Measurements from ENCODE around the gene SIN3A. TPM values are rescaled to one million over a fixed set of nuclear protein-coding genes. Genes with fewer than 3 reads are reported as not detected.
"Not testable (repeated sequence)": the region's sequence is repeated elsewhere in the genome, so short reads cannot be mapped to it uniquely, and the experiment has no call there.

The SIN3A gene
- 38.5 TPM for polyA plus RNA-seq (2013)

DNA sequence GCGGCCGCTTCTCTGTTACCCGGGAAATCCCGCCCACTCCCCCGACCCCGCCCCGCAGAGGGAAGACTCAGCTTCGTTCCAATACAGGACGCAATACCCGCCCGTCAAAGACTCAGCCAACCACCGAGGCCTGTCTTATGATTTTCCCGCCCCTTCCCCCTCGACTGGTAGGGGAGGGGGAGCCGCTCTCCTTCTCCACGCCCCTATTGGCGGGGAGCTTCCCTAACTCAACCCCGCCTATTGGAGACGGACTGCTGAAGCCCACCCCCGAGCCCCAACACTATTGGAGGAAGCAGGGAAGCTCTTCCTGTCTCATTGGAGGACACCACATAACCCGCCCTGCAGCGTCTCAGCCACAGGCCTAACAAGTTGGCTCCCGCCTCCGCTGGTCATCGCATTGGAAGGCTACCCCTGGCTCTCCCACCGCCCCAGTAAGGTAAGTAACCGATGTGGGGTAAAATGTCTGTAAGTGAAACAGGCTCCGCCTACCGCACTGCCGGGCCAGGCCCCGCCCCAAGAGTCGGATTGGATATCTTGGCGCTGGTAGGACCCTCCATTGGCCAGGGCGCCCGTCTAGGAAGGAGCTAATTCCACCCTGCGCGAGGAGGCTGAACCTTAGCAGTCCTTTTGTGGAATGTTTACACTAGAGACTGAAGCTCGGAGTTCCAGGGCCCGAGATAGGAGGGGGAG is at the start of gene SIN3A:
Gene SIN3A, minus strand, starts transcription at position 17 of the 690 bp plus-strand sequence. CDS start 21,315 bp downstream, outside the sequence.
- Histone ChIP-seq H3K4me1 (ENCODE audit: control extremely low read depth in 1 of 4, control insufficient read depth in 4 of 4, insufficient read depth in 4 of 4, low read length in 3 of 4) (peaks cover 1 to 45% (median 41%) of the 10 kb centered on the region in 4 experiments), H3K4me3 (ENCODE audit: control insufficient read depth in 1 of 7, extremely low read depth in 1 of 7, insufficient read depth in 4 of 7, low read depth in 2 of 7, low read length in 6 of 7) (peak within 1 kb of the TSS; percentile 84 to 97 (median 88)), H3K36me3 (ENCODE audit: control insufficient read depth in 4 of 4, insufficient read depth in 4 of 4, low read length in 3 of 4) (peaks cover 0 to 10% (median 1%) of the 10 kb centered on the region in 4 experiments), H3K27me3 (replicated peaks in 2 of 5; ENCODE audit: control insufficient read depth in 4 of 5, insufficient read depth in 5 of 5, low read length in 4 of 5) (no peaks in the 10 kb centered on the region), H3K9me3 (ENCODE audit: control extremely low read depth in 1 of 5, control insufficient read depth in 4 of 5, insufficient read depth in 2 of 5, low read depth in 1 of 5, low read length in 4 of 5) (no peaks in the 10 kb centered on the region), H3K27ac (ENCODE audit: insufficient read depth in 1 of 2, low read depth in 1 of 2, low read length in 2 of 2, poor library complexity in 1 of 2, severe bottlenecking in 2 of 2) (peak within 1 kb of the TSS; percentile 81 to 93)
- POLR2A ChIA-PET = interaction anchor here (0.6 to 2.5 kb wide), 5 partner anchors 16 to 112 kb away, joined by 3 to 13 read pairs (median 3); partner anchors contain the start of gene MAN2C1
- DNase-seq = peak; percentile 100
- 0% methylated on average over 23 of the region's 39 CpGs for whole genome bisulfite sequencing (ENCODE audit: insufficient coverage)
- CTCF ChIA-PET = interaction anchor here (0.7 to 1.6 kb wide), 4 partner anchors 40 to 196 kb away, joined by 3 to 5 read pairs (median 4); partner anchors contain the start of genes IMP3 and SNX33

- peaks cover 0 to 3% (median 0%) of the 10 kb centered on the region in 5 experiments for H3K9me3 ChIP-seq (ENCODE audit: control extremely low read depth in 1 of 5, control insufficient read depth in 4 of 5, insufficient read depth in 2 of 5, low read depth in 1 of 5, low read length in 4 of 5)
- WGBS (ENCODE audit: insufficient coverage) = 100% methylated on average over 1 of the region's 4 CpGs
- H3K4me3 ChIP-seq (ENCODE audit: control insufficient read depth in 1 of 7, extremely low read depth in 1 of 7, insufficient read depth in 4 of 7, low read depth in 2 of 7, low read length in 6 of 7) = no peak overlapping the region
- DNase-seq = no peak
- peaks cover 0 to 22% (median 12%) of the 10 kb centered on the region in 4 experiments for H3K36me3 ChIP-seq (ENCODE audit: control insufficient read depth in 4 of 4, insufficient read depth in 4 of 4, low read length in 3 of 4)
- H3K27ac ChIP-seq (ENCODE audit: insufficient read depth in 1 of 2, low read depth in 1 of 2, low read length in 2 of 2, poor library complexity in 1 of 2, severe bottlenecking in 2 of 2) = no peak overlapping the region
- ChIA-PET POLR2A (no interaction called here), CTCF (interaction anchor here (0.7 to 4.4 kb wide), 4 partner anchors 10 to 315 kb away, joined by 3 to 12 read pairs (median 4); no protein-coding TSS in a partner anchor)
- no peaks in the 10 kb centered on the region for H3K4me1 ChIP-seq (ENCODE audit: control extremely low read depth in 1 of 4, control insufficient read depth in 4 of 4, insufficient read depth in 4 of 4, low read length in 3 of 4)
- no peaks in the 10 kb centered on the region for H3K27me3 ChIP-seq (replicated peaks in 2 of 5; ENCODE audit: control insufficient read depth in 4 of 5, insufficient read depth in 5 of 5, low read length in 4 of 5)
Observed at GRCh38 chr15:75493732-75494131, 42.2 kb upstream of the SIN3A start.

DNA sequence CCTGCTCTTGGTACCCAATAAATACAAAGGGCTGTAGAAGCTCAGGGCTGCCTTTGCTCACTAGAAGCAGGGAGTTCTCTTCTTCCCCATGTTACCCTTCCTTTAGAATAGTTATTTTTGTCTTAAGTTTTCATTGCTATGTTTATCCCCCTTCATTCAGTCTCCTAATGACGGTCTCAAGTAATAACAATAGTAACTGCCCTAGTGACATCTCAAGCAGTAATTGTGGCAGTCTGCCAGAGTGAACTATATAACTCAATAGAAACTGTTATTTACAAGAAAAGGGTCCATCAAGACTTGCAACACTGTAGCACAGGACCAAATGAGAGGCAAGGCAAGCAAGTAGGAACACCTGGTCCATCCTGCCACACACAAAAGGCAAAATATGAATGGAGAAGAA is 32.5 kb upstream of the SIN3A start:
- 100% methylated on average over 1 of the region's 1 CpG for WGBS (ENCODE audit: insufficient coverage)
- Histone ChIP-seq H3K4me1 (ENCODE audit: control extremely low read depth in 1 of 4, control insufficient read depth in 4 of 4, insufficient read depth in 4 of 4, low read length in 3 of 4) (no peaks in the 10 kb centered on the region), H3K27ac (ENCODE audit: insufficient read depth in 1 of 2, low read depth in 1 of 2, low read length in 2 of 2, poor library complexity in 1 of 2, severe bottlenecking in 2 of 2) (no peak overlapping the region), H3K36me3 (ENCODE audit: control insufficient read depth in 4 of 4, insufficient read depth in 4 of 4, low read length in 3 of 4) (peaks cover 10 to 45% (median 24%) of the 10 kb centered on the region in 4 experiments), H3K4me3 (ENCODE audit: control insufficient read depth in 1 of 7, extremely low read depth in 1 of 7, insufficient read depth in 4 of 7, low read depth in 2 of 7, low read length in 6 of 7) (no peak overlapping the region), H3K27me3 (replicated peaks in 2 of 5; ENCODE audit: control insufficient read depth in 4 of 5, insufficient read depth in 5 of 5, low read length in 4 of 5) (no peaks in the 10 kb centered on the region), H3K9me3 (ENCODE audit: control extremely low read depth in 1 of 5, control insufficient read depth in 4 of 5, insufficient read depth in 2 of 5, low read depth in 1 of 5, low read length in 4 of 5) (peaks cover 0 to 11% (median 1%) of the 10 kb centered on the region in 5 experiments)
- ChIA-PET CTCF (interaction anchor here (0.8 to 1.3 kb wide), 2 partner anchors 9 to 164 kb away, joined by 3 to 4 read pairs; partner anchors contain the start of gene SNX33), POLR2A (no interaction called here)
- no peak for DNase-seq

DNA sequence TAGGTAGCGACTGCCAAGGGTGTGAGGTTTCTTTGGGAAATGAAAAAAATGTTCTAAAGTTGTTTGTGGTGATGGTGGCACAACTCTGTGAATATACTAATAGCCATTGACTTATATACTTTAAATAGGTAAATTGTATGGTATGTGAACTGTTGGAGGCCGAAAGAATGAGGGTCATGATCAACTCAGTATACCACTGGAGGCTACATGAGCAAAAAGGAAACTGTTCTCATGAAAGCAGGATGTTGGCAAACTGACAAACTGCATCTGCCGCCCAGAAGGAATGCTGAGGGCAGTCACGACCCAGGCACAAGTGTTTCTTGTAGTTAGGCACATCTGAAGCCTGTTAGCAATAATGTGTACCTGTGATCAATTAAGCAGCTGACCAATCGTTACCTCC is 32.1 kb upstream of the SIN3A start:
- H3K4me1 ChIP-seq (ENCODE audit: control extremely low read depth in 1 of 4, control insufficient read depth in 4 of 4, insufficient read depth in 4 of 4, low read length in 3 of 4); H3K27ac ChIP-seq (ENCODE audit: insufficient read depth in 1 of 2, low read depth in 1 of 2, low read length in 2 of 2, poor library complexity in 1 of 2, severe bottlenecking in 2 of 2); H3K27me3 ChIP-seq (replicated peaks in 2 of 5; ENCODE audit: control insufficient read depth in 4 of 5, insufficient read depth in 5 of 5, low read length in 4 of 5); DNase-seq; H3K4me3 ChIP-seq (ENCODE audit: control insufficient read depth in 1 of 7, extremely low read depth in 1 of 7, insufficient read depth in 4 of 7, low read depth in 2 of 7, low read length in 6 of 7); POLR2A ChIA-PET: not testable (repeated sequence)
- Histone ChIP-seq H3K9me3 (ENCODE audit: control extremely low read depth in 1 of 5, control insufficient read depth in 4 of 5, insufficient read depth in 2 of 5, low read depth in 1 of 5, low read length in 4 of 5) (peaks cover 0 to 11% (median 1%) of the 10 kb centered on the region in 5 experiments), H3K36me3 (ENCODE audit: control insufficient read depth in 4 of 4, insufficient read depth in 4 of 4, low read length in 3 of 4) (peaks cover 10 to 46% (median 27%) of the 10 kb centered on the region in 4 experiments)
- 100% methylated on average over 4 of the region's 5 CpGs for WGBS (ENCODE audit: insufficient coverage)
- CTCF ChIA-PET = interaction anchor here (0.8 kb wide), 1 partner anchor 9 kb away, joined by 4 read pairs; no protein-coding TSS in a partner anchor

- H3K27ac ChIP-seq (ENCODE audit: insufficient read depth in 1 of 2, low read depth in 1 of 2, low read length in 2 of 2, poor library complexity in 1 of 2, severe bottlenecking in 2 of 2) = no peak overlapping the region
- H3K36me3 ChIP-seq (ENCODE audit: control insufficient read depth in 4 of 4, insufficient read depth in 4 of 4, low read length in 3 of 4) = peaks cover 13 to 46% (median 30%) of the 10 kb centered on the region in 4 experiments
- ChIA-PET POLR2A (no interaction called here), CTCF (no interaction called here)
- H3K4me1 ChIP-seq (ENCODE audit: control extremely low read depth in 1 of 4, control insufficient read depth in 4 of 4, insufficient read depth in 4 of 4, low read length in 3 of 4) = no peaks in the 10 kb centered on the region
- H3K9me3 ChIP-seq (ENCODE audit: control extremely low read depth in 1 of 5, control insufficient read depth in 4 of 5, insufficient read depth in 2 of 5, low read depth in 1 of 5, low read length in 4 of 5) = peaks cover 0 to 11% (median 1%) of the 10 kb centered on the region in 5 experiments
- no peak for DNase-seq
- H3K4me3 ChIP-seq (ENCODE audit: control insufficient read depth in 1 of 7, extremely low read depth in 1 of 7, insufficient read depth in 4 of 7, low read depth in 2 of 7, low read length in 6 of 7) = no peak overlapping the region
- no peaks in the 10 kb centered on the region for H3K27me3 ChIP-seq (replicated peaks in 2 of 5; ENCODE audit: control insufficient read depth in 4 of 5, insufficient read depth in 5 of 5, low read length in 4 of 5)
- WGBS (ENCODE audit: insufficient coverage) = no CpG with 5 or more reads among the region's 1 CpG
Observed at GRCh38 chr15:75483106-75483505, 31.6 kb upstream of the SIN3A start.

DNA sequence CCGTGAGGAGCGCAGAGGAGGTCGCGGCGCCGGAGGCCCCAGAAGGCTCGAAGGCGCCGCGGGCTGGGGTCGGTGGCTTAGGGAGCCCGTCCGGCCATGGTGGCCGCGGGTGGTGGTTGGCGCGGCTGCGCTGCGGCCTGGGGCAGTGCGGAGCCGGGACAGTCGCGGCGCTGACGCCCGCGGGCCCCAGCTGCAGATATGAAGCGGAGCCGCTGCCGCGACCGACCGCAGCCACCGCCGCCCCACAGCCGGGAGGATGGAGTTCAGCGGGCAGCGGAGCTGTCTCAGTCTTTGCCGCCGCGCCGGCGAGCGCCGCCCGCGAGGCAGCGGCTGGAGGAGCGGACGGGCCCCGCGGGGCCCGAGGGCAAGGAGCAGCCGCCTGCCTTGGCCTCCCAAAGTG is 29.0 kb upstream of the SIN3A start:
- H3K27me3 ChIP-seq (replicated peaks in 2 of 5; ENCODE audit: control insufficient read depth in 4 of 5, insufficient read depth in 5 of 5, low read length in 4 of 5); DNase-seq; H3K4me3 ChIP-seq (ENCODE audit: control insufficient read depth in 1 of 7, extremely low read depth in 1 of 7, insufficient read depth in 4 of 7, low read depth in 2 of 7, low read length in 6 of 7); POLR2A ChIA-PET; H3K4me1 ChIP-seq (ENCODE audit: control extremely low read depth in 1 of 4, control insufficient read depth in 4 of 4, insufficient read depth in 4 of 4, low read length in 3 of 4); H3K27ac ChIP-seq (ENCODE audit: insufficient read depth in 1 of 2, low read depth in 1 of 2, low read length in 2 of 2, poor library complexity in 1 of 2, severe bottlenecking in 2 of 2): not testable (repeated sequence)
- 99% methylated on average over 16 of the region's 54 CpGs for WGBS (ENCODE audit: insufficient coverage)
- Histone ChIP-seq H3K9me3 (ENCODE audit: control extremely low read depth in 1 of 5, control insufficient read depth in 4 of 5, insufficient read depth in 2 of 5, low read depth in 1 of 5, low read length in 4 of 5) (peaks cover 0 to 11% (median 1%) of the 10 kb centered on the region in 5 experiments), H3K36me3 (ENCODE audit: control insufficient read depth in 4 of 4, insufficient read depth in 4 of 4, low read length in 3 of 4) (peaks cover 11 to 42% (median 24%) of the 10 kb centered on the region in 4 experiments)
- CTCF ChIA-PET = interaction anchor here (1.6 kb wide), 1 partner anchor 15 kb away, joined by 3 read pairs; no protein-coding TSS in a partner anchor

DNA sequence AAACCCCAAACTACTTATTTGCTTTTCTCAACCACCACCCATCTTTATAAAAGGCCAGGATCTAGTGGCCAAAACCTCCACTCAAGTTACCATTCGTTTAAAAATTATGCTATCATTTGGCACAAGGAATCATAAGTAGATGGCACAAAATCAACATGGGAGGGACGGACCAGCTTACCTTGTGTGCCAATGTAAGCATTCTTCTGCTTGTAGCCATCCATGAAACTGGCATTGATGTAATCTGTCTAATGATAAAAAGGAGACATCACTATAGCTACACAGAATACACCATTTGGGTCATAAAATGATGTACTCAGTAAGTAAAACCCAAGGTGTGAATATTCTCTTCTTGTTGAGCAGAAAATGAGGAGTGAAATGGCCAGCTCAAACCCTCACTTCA is 28.2 kb upstream of the SIN3A start:
- no CpG with 5 or more reads among the region's 2 CpGs for WGBS (ENCODE audit: insufficient coverage)
- CTCF ChIA-PET = interaction anchor here (1.6 kb wide), 1 partner anchor 16 kb away, joined by 3 read pairs; no protein-coding TSS in a partner anchor

More for the DNA sequence above, 28.2 kb upstream of the SIN3A start:
- Histone ChIP-seq H3K9me3 (ENCODE audit: control extremely low read depth in 1 of 5, control insufficient read depth in 4 of 5, insufficient read depth in 2 of 5, low read depth in 1 of 5, low read length in 4 of 5) (peaks cover 0 to 11% (median 1%) of the 10 kb centered on the region in 5 experiments), H3K4me1 (ENCODE audit: control extremely low read depth in 1 of 4, control insufficient read depth in 4 of 4, insufficient read depth in 4 of 4, low read length in 3 of 4) (no peaks in the 10 kb centered on the region), H3K36me3 (ENCODE audit: control insufficient read depth in 4 of 4, insufficient read depth in 4 of 4, low read length in 3 of 4) (peaks cover 11 to 43% (median 24%) of the 10 kb centered on the region in 4 experiments), H3K27ac (ENCODE audit: insufficient read depth in 1 of 2, low read depth in 1 of 2, low read length in 2 of 2, poor library complexity in 1 of 2, severe bottlenecking in 2 of 2) (no peak overlapping the region), H3K4me3 (ENCODE audit: control insufficient read depth in 1 of 7, extremely low read depth in 1 of 7, insufficient read depth in 4 of 7, low read depth in 2 of 7, low read length in 6 of 7) (no peak overlapping the region), H3K27me3 (replicated peaks in 2 of 5; ENCODE audit: control insufficient read depth in 4 of 5, insufficient read depth in 5 of 5, low read length in 4 of 5) (no peaks in the 10 kb centered on the region)
- POLR2A ChIA-PET = no interaction called here
- no peak for DNase-seq

Measured in common myeloid progenitor, CD34-positive (primary cell).